ENCODE measurements around the gene SPG7. TPM values are rescaled to one million over a fixed set of nuclear protein-coding genes. Genes with fewer than 3 reads are reported as not detected.
A peak's percentile ranks its signal among the peaks of the same experiment; 100 is the strongest.

Gene SPG7
- total RNA-seq, 8 experiments from 2014 or later, result 47.7 to 134 (median 71.6) TPM

DNA sequence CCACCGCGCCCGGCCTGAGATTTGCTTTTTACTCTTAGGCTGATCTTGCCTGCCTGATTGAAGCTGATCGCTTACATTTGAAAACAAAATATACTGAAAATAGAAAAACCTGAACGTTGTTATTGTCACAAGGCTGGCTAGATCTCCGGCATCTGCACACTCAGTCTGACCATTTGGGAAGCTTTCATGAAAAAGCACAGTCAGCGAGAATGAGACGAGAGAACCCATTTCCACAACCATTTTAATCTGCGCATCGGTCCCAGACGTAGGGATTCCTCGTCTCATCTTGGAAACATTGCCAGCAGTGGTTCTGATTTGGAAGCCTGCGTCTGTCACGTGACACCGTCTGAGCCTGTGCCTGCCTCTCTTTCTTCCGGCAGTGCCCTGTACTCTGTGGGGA is 20.9 kb downstream of the SPG7 start:
- WGBS, 10 experiments, result 57 to 100% (median 91%) methylated on average over 1 to 12 of the region's 16 CpGs; no CpG with 5 or more reads in 1 of the 10 experiments
- no peak overlapping the region for H3K27ac ChIP-seq
- no peak for ATAC-seq (replicated peaks in 6 of 8)
- in situ Hi-C loops (cut with MboI; ENCODE audit: low pct_unique_long_range_greater_than_20kb in 2 of 9, low sequenced_read_pairs in 9 of 9, unreplicated experiment in 9 of 9), result no loop called here
- no peaks in the 10 kb centered on the region for H3K4me1 ChIP-seq (replicated peaks in 1 of 2)
- no peak overlapping the region for H3K4me3 ChIP-seq

DNA sequence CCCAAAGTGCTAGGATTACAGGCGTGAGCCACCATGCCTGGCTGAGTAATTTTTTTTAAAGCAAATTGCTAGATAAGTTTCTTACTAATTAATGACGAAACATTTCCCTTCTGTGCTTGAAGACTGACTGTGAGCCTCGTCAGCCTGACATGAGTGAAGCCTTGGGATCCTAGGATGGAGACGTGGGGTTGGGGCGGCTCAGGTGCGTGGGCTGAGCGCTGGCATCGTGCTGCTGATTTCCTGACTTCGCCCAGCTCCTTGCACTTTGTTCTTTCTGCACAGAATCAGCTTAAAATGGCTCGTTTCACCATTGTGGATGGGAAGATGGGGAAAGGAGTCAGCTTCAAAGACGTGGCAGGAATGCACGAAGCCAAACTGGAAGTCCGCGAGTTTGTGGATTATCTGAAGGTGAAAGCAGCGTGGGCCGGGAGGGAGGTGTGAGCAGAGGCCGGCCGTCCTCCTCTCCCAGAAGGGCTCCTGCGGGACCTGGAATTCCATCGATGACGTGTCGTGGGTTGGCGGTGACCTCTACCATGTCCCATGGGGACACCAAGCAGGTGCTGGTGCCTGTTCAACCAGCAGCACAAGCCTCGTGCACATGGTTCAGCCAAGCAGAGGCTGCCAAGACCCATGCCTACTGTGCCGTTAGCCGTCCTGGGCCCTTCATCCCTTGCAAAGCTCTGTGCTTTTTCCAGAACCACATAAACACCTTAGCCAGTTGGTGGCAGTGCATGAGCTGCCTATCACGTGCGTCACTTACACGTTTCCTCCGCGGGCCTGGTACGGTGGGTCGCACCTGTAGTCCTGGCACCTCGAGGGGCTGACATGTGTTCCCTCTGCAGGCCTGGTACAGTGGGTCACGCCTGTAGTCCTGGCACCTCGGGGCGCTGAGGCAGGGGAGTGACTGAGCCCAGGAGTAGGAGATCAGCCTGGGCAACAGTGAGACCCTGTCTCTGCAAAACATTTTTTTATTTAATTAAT is 22.5 kb downstream of the SPG7 start:
- no peak for ATAC-seq (replicated peaks in 6 of 8)
- no peak overlapping the region for H3K27ac ChIP-seq
- H3K4me1 ChIP-seq (replicated peaks in 1 of 2), result no peaks in the 10 kb centered on the region
- no peak overlapping the region for H3K4me3 ChIP-seq
- 96 to 100% (median 100%) methylated on average over 1 to 12 of the region's 37 CpGs; no CpG with 5 or more reads in 3 of the 10 experiments for WGBS, 10 experiments
- in situ Hi-C loops (cut with MboI; ENCODE audit: low pct_unique_long_range_greater_than_20kb in 2 of 9, low sequenced_read_pairs in 9 of 9, unreplicated experiment in 9 of 9), result no loop called here

- 81 to 100% (median 96%) methylated on average over 2 to 10 of the region's 31 CpGs; no CpG with 5 or more reads in 3 of the 10 experiments for WGBS, 10 experiments
- Histone ChIP-seq H3K27ac (no peak overlapping the region), H3K4me3 (no peak overlapping the region), H3K4me1 (replicated peaks in 1 of 2) (no peaks in the 10 kb centered on the region)
- ATAC-seq (replicated peaks in 6 of 8), result no peak
- in situ Hi-C loops (cut with MboI; ENCODE audit: low pct_unique_long_range_greater_than_20kb in 2 of 9, low sequenced_read_pairs in 9 of 9, unreplicated experiment in 9 of 9), result no loop called here
Measured at GRCh38 chr16:89531821-89532526, 23.8 kb downstream of the SPG7 start.

GRCh38 chr16:89534252-89534756 is 26.1 kb downstream of the SPG7 start:
- WGBS, 10 experiments, result 63 to 100% (median 95%) methylated on average over 1 to 8 of the region's 11 CpGs; no CpG with 5 or more reads in 3 of the 10 experiments

DNA sequence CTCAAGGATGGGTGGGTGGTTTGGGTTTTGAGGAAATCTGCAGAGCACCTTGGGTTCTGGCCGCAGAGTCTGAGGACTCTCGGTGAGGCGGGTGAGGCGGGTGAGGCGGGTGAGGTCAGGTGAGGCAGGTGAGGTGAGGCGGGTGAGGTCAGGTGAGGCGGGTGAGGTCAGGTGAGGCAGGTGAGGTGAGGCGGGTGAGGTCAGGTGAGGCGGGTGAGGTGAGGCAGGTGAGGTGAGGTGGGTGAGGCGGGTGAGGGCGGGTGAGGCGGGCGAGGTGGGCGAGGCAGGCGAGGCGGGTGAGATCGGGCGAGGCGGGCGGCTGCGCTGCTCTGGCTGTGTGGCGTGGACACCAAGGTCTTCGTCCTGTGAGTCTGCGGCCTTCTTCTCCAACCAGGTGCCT is 28.2 kb downstream of the SPG7 start:
- ATAC-seq (replicated peaks in 6 of 8), result peak in 4 of 8 experiments; percentile 10 to 25 (median 16)
- in situ Hi-C loops (cut with MboI; ENCODE audit: low pct_unique_long_range_greater_than_20kb in 2 of 9, low sequenced_read_pairs in 9 of 9, unreplicated experiment in 9 of 9), result no loop called here
- Histone ChIP-seq H3K27ac (no peak overlapping the region), H3K4me1 (replicated peaks in 1 of 2) (no peaks in the 10 kb centered on the region), H3K4me3 (no peak overlapping the region)
- WGBS, 10 experiments, result no CpG with 5 or more reads among the region's 24 CpGs

More at GRCh38 chr16:89534252-89534756, 26.1 kb downstream of the SPG7 start:
- no peak for ATAC-seq (replicated peaks in 6 of 8)
- in situ Hi-C loops (cut with MboI; ENCODE audit: low pct_unique_long_range_greater_than_20kb in 2 of 9, low sequenced_read_pairs in 9 of 9, unreplicated experiment in 9 of 9), result no loop called here
- H3K27ac ChIP-seq, result no peak overlapping the region
- H3K4me1 ChIP-seq (replicated peaks in 1 of 2), result no peaks in the 10 kb centered on the region
- H3K4me3 ChIP-seq, result no peak overlapping the region

DNA sequence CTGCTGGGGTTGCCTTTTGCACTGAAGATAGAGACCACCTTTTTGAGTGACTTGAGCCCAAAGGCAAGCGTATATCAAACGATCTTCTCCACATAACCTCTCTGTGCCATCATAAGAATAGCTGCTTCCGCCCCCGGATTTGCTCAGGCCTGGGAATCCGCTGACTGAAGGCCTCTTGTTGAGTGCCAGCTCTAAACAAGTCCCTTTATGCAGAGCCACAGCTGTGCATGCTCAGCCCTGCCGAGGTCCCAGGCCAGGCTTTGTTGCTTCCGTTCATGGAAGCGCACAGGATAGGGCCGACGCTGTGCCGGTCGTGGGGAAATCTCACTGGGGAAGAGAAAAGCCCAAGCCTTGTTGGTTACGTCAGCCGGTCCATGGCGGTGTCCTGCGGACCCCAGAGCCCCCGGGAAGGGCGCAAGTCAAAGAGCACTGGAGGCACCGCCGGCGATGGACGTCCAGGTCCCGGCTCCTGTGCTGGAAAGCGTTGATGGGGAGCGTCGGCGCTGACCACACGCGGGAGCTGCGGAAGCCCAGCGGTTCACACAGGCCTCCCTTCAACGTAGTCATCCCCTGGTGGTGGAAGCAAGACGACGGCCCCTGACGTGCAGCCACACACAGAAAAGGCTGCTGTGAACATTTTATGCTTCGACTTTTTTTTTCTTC is 28.8 kb downstream of the SPG7 start:
- WGBS, 10 experiments, result 71 to 100% (median 100%) methylated on average over 2 to 21 of the region's 36 CpGs; no CpG with 5 or more reads in 1 of the 10 experiments
- no peak overlapping the region for H3K4me3 ChIP-seq
- ATAC-seq (replicated peaks in 6 of 8), result peak in 4 of 8 experiments; percentile 13 to 28 (median 18)
- no peak overlapping the region for H3K27ac ChIP-seq
- in situ Hi-C loops (cut with MboI; ENCODE audit: low pct_unique_long_range_greater_than_20kb in 2 of 9, low sequenced_read_pairs in 9 of 9, unreplicated experiment in 9 of 9), result no loop called here
- H3K4me1 ChIP-seq (replicated peaks in 1 of 2), result no peaks in the 10 kb centered on the region

GRCh38 chr16:89537549-89537925 is 29.3 kb downstream of the SPG7 start:
- ATAC-seq (replicated peaks in 6 of 8), result no peak
- WGBS, 10 experiments, result 93 to 100% (median 95%) methylated on average over 1 to 5 of the region's 7 CpGs; no CpG with 5 or more reads in 7 of the 10 experiments
- H3K4me3 ChIP-seq, result no peak overlapping the region
- H3K4me1 ChIP-seq (replicated peaks in 1 of 2), result no peaks in the 10 kb centered on the region
- no peak overlapping the region for H3K27ac ChIP-seq
- in situ Hi-C loops (cut with MboI; ENCODE audit: low pct_unique_long_range_greater_than_20kb in 2 of 9, low sequenced_read_pairs in 9 of 9, unreplicated experiment in 9 of 9), result no loop called here

GRCh38 chr16:89538286-89538685 is 30.1 kb downstream of the SPG7 start:
- H3K4me1 ChIP-seq (replicated peaks in 1 of 2), result no peaks in the 10 kb centered on the region
- no peak overlapping the region for H3K4me3 ChIP-seq
- in situ Hi-C loops (cut with MboI; ENCODE audit: low pct_unique_long_range_greater_than_20kb in 2 of 9, low sequenced_read_pairs in 9 of 9, unreplicated experiment in 9 of 9), result no loop called here
- no peak for ATAC-seq (replicated peaks in 6 of 8)
- no peak overlapping the region for H3K27ac ChIP-seq
- 89 to 100% (median 97%) methylated on average over 1 to 5 of the region's 12 CpGs; no CpG with 5 or more reads in 6 of the 10 experiments for WGBS, 10 experiments

DNA sequence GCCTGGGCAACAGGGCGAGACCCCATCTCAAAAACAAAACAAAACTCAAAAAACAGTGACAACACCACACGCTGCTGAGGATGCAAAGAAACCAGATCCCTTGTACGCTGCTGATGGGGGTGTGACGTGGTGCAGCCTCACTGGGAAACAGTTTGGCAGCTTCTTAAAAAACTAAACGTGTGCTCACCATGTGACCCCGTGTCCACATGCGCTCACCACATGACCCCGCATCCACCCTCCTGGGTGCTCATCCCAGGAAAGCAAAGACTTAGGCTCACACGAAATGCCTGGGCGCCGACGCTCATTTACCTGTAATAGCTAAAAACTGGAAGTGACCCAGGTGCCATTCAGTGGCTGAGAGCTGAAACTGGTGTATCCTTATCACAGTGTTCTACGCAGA is 32.4 kb downstream of the SPG7 start:
- no peaks in the 10 kb centered on the region for H3K4me1 ChIP-seq (replicated peaks in 1 of 2)
- H3K4me3 ChIP-seq, result no peak overlapping the region
- no peak for ATAC-seq (replicated peaks in 6 of 8)
- WGBS, 10 experiments, result 73 to 100% (median 80%) methylated on average over 3 to 6 of the region's 13 CpGs; no CpG with 5 or more reads in 5 of the 10 experiments
- no peak overlapping the region for H3K27ac ChIP-seq
- in situ Hi-C loops (cut with MboI; ENCODE audit: low pct_unique_long_range_greater_than_20kb in 2 of 9, low sequenced_read_pairs in 9 of 9, unreplicated experiment in 9 of 9), result no loop called here

GRCh38 chr16:89541792-89542191 is 33.6 kb downstream of the SPG7 start:
- no peak overlapping the region for H3K4me3 ChIP-seq
- WGBS, 10 experiments, result 90 to 91% (median 91%) methylated on average over 2 to 15 of the region's 21 CpGs; no CpG with 5 or more reads in 6 of the 10 experiments
- ATAC-seq (replicated peaks in 6 of 8), result peak in 1 of 8 experiments; percentile 12
- in situ Hi-C loops (cut with MboI; ENCODE audit: low pct_unique_long_range_greater_than_20kb in 2 of 9, low sequenced_read_pairs in 9 of 9, unreplicated experiment in 9 of 9), result no loop called here
- H3K4me1 ChIP-seq (replicated peaks in 1 of 2), result no peaks in the 10 kb centered on the region
- no peak overlapping the region for H3K27ac ChIP-seq

DNA sequence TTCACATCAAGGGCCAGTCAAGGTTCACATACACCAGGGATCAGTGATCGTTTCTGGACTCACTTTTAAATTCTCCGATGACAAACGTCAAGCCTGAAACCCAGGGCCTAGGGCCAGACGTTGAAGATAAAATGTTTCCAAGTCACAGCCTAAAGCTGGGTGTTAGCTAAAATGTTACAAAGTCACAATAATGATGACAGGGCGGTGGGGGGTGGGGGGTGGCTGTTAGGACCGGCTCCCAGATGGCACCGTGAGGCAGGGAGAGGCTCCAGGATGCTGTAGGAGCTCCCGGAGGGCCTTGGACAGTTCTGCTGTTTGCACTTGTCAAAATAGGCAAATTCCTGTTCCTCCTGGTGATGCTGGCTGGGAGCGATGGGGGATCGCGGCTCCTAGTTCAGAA is 35.9 kb downstream of the SPG7 start:
- H3K27ac ChIP-seq, result no peak overlapping the region
- H3K4me3 ChIP-seq, result no peak overlapping the region
- 71 to 100% (median 88%) methylated on average over 1 to 7 of the region's 11 CpGs; no CpG with 5 or more reads in 2 of the 10 experiments for WGBS, 10 experiments
- no peak for ATAC-seq (replicated peaks in 6 of 8)
- no peaks in the 10 kb centered on the region for H3K4me1 ChIP-seq (replicated peaks in 1 of 2)
- in situ Hi-C loops (cut with MboI; ENCODE audit: low pct_unique_long_range_greater_than_20kb in 2 of 9, low sequenced_read_pairs in 9 of 9, unreplicated experiment in 9 of 9), result no loop called here

GRCh38 chr16:89544713-89545043 is 36.5 kb downstream of the SPG7 start:
- WGBS, 10 experiments, result 100% methylated on average over 3 of the region's 13 CpGs; no CpG with 5 or more reads in 8 of the 10 experiments
- H3K4me1 ChIP-seq (replicated peaks in 1 of 2), result no peaks in the 10 kb centered on the region
- peak in 1 of 8 experiments; percentile 3 for ATAC-seq (replicated peaks in 6 of 8)
- in situ Hi-C loops (cut with MboI; ENCODE audit: low pct_unique_long_range_greater_than_20kb in 2 of 9, low sequenced_read_pairs in 9 of 9, unreplicated experiment in 9 of 9), result no loop called here
- H3K4me3 ChIP-seq, result no peak overlapping the region
- no peak overlapping the region for H3K27ac ChIP-seq
